Loucy (cell line): ENCODE data around the gene BARHL1.

Experiments
- EZH2phosphoT487 ChIP-seq: fragments of 200-600 bp; IDR thresholded peaks from 2 replicates; pipeline ENCODE4 v1.6.1; 2018; ENCODE audit warnings: antibody characterized with exemption, mild to moderate bottlenecking, moderate library complexity, borderline replicate concordance
- TF ChIP-seq, protein P1 (sequence below): fragments of 200-600 bp; sonication (generic); conservative IDR thresholded peaks from 2 replicates; pipeline ENCODE4 v1.5.1; 2014; ENCODE audit warnings: mild to moderate bottlenecking, antibody characterized with exemption, low read length

DNA sequence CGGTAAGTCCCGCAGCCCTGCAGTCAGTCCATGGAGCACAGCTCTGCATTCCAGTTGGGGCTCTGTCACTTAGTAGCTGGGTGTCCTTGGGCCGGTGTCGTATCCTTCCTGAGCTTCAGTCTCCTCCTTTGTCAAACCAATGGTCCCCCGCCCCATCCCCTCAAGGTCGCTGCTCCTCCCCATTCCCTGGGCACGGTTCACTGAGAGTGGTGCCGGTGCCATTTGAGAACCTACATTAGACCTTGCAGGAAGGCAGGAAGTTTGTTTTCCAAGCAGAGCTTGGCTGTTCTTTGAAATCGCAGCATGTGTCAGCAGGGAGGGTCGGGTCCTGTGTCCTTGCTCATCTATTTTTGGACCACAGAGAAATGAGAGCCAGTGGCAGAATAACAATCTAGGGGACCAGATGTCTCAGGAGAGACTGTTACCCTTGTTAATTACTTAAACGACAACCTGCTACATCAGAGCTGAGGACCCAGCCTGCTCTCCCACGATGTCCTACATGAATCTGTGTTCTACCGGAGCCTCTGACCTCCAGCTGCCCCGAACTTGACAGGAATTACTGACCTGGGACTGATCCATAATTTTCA lies 21.7 kb upstream of the BARHL1 start:
- TF ChIP-seq, protein P1, sequence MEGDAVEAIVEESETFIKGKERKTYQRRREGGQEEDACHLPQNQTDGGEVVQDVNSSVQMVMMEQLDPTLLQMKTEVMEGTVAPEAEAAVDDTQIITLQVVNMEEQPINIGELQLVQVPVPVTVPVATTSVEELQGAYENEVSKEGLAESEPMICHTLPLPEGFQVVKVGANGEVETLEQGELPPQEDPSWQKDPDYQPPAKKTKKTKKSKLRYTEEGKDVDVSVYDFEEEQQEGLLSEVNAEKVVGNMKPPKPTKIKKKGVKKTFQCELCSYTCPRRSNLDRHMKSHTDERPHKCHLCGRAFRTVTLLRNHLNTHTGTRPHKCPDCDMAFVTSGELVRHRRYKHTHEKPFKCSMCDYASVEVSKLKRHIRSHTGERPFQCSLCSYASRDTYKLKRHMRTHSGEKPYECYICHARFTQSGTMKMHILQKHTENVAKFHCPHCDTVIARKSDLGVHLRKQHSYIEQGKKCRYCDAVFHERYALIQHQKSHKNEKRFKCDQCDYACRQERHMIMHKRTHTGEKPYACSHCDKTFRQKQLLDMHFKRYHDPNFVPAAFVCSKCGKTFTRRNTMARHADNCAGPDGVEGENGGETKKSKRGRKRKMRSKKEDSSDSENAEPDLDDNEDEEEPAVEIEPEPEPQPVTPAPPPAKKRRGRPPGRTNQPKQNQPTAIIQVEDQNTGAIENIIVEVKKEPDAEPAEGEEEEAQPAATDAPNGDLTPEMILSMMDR = no peak
- TF ChIP-seq EZH2phosphoT487 = no peak
